ENCODE results near the gene SDC3. TPM values are rescaled to one million over a fixed set of nuclear protein-coding genes. Genes with fewer than 3 reads are reported as not detected.
"Not testable (repeated sequence)": the region's sequence is repeated elsewhere in the genome, so short reads cannot be mapped to it uniquely, and the experiment has no call there.

The SDC3 gene
- total RNA-seq, 4 donors from 2014 or later = 7.7 to 16.7 (median 15.1) TPM

DNA sequence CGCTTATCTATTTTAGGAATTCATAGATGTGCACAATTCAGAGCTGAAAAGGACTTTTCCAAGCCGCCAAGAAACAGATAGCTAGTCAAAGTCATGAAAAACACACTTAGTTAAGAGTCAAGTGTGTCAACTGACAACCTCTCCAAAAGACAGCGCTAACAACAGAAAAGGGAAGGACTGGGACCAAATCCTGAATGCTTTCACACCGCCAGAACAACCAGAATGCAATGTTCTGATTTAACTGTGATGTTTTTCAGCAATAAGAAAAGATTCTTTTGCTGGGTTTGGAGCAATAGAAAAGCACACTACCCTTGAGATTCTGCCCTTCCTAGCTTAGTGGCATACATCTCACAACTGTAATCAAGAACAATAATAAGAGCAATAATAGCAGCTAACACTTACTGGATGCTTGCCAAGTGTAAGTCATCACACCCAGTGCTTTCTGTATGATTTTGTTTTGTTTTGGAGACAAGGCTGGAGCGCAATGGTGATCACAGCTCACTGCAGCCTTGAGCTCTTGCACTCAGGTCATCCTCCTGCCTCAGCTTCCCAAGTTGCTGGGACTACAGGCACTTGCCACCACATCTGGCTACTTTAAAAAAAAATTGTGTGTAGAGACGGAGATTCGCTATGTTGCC is 33.9 kb upstream of the SDC3 start:
- H3K4me3 ChIP-seq = no peak overlapping the region
- WGBS = 93% methylated on average over 7 of the region's 7 CpGs
- TF ChIP-seq CTCF (IDR thresholded peaks at IDR 0.05) (no peak), POLR2AphosphoS5 (IDR thresholded peaks at IDR 0.05) (no peak), POLR2A (IDR thresholded peaks at IDR 0.05) (no peak), EP300 (IDR thresholded peaks at IDR 0.05) (no peak)
- no peaks in the 10 kb centered on the region for H3K27me3 ChIP-seq
- H3K4me1 ChIP-seq = no peaks in the 10 kb centered on the region
- H3K27ac ChIP-seq = no peak overlapping the region
- DNase-seq (ENCODE audit: low spot score in 2 of 2) = no peak
- H3K9me3 ChIP-seq = no peaks in the 10 kb centered on the region
- H3K36me3 ChIP-seq = peaks cover 90% of the 10 kb centered on the region

- TF ChIP-seq EP300 (IDR thresholded peaks at IDR 0.05) (no peak), POLR2A (IDR thresholded peaks at IDR 0.05) (no peak), POLR2AphosphoS5 (IDR thresholded peaks at IDR 0.05) (no peak), CTCF (IDR thresholded peaks at IDR 0.05) (no peak)
- H3K36me3 ChIP-seq = peaks cover 87% of the 10 kb centered on the region
- H3K9me3 ChIP-seq = no peaks in the 10 kb centered on the region
- H3K27ac ChIP-seq = no peak overlapping the region
- no peaks in the 10 kb centered on the region for H3K27me3 ChIP-seq
- no peak overlapping the region for H3K4me3 ChIP-seq
- no peaks in the 10 kb centered on the region for H3K4me1 ChIP-seq
- DNase-seq (ENCODE audit: low spot score in 2 of 2) = no peak
These were observed 32.0 kb upstream of the SDC3 start for GRCh38 chr1:30940541-30940940.

DNA sequence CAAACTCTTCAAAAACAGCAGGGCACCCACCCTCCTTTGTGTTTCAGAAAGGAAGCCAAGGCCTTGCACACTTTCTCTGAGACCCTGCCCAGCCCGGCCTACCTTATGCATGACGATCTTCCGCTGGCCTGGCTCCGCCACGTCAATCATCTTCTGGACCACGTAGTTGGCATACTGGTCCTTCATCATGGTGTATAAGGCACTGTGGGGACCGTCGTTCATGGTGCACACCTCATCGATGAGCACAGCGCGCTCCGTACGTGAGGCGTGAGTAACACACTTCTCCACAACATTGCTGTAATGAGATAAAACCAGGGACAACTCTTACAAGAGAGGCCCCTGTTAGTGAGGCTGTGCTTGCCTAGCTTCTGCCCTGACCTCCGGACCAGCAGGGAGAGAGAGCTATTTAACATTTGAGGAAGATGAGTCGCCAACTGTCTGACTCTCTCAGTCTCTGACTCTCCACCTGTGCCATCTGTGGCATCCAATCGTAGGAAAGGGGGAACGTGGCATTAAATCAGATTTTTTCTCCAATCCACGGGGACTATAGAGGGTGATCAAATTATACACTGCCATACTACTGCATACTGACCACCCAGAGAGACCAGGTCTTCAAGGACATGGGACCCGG is 28.1 kb upstream of the SDC3 start:
- H3K4me3 ChIP-seq = no peak overlapping the region
- H3K4me1 ChIP-seq = no peaks in the 10 kb centered on the region
- no peaks in the 10 kb centered on the region for H3K27me3 ChIP-seq
- H3K27ac ChIP-seq = no peak overlapping the region
- H3K9me3 ChIP-seq = no peaks in the 10 kb centered on the region
- peaks cover 88% of the 10 kb centered on the region for H3K36me3 ChIP-seq
- no peak for DNase-seq (ENCODE audit: low spot score in 2 of 2)
- 91% methylated on average over 18 of the region's 20 CpGs for WGBS
- TF ChIP-seq EP300 (IDR thresholded peaks at IDR 0.05) = no peak
- no peak for TF ChIP-seq POLR2A (IDR thresholded peaks at IDR 0.05)
- no peak for TF ChIP-seq POLR2AphosphoS5 (IDR thresholded peaks at IDR 0.05)
- no peak for TF ChIP-seq CTCF (IDR thresholded peaks at IDR 0.05)

GRCh38 chr1:30935758-30936157 is 27.2 kb upstream of the SDC3 start:
- H3K36me3 ChIP-seq = peaks cover 86% of the 10 kb centered on the region
- not testable (repeated sequence) for DNase-seq (ENCODE audit: low spot score in 2 of 2); H3K27me3 ChIP-seq; H3K4me3 ChIP-seq; H3K4me1 ChIP-seq; H3K27ac ChIP-seq; H3K9me3 ChIP-seq
- no CpG with 5 or more reads among the region's 4 CpGs for WGBS

DNA sequence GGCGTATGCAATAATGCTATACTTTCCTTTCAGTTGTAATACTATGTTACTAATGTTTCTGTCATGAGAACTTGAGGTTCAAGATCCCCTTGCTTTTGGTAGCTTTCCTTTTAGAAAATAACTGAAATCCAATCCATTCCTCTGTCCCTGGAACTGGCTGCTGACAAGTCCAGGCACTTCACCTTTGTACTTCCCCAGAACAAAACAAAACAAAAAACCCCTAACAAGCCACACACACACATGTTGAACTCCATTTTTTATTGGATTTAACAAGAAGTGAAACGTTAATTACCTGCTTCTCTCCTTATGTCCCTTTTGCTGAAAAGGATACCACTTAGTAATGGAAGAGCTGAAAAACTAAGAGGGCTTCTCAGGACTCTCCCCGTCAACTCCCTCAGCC is 26.1 kb upstream of the SDC3 start:
- Histone ChIP-seq H3K36me3 (peaks cover 77% of the 10 kb centered on the region), H3K9me3 (no peaks in the 10 kb centered on the region), H3K4me1 (no peaks in the 10 kb centered on the region), H3K27me3 (no peaks in the 10 kb centered on the region), H3K4me3 (no peak overlapping the region), H3K27ac (no peak overlapping the region)
- TF ChIP-seq POLR2A (IDR thresholded peaks at IDR 0.05) = no peak
- TF ChIP-seq POLR2AphosphoS5 (IDR thresholded peaks at IDR 0.05) = no peak
- no peak for DNase-seq (ENCODE audit: low spot score in 2 of 2)
- 69% methylated on average over 3 of the region's 3 CpGs for WGBS

- Histone ChIP-seq H3K9me3 (no peaks in the 10 kb centered on the region), H3K36me3 (peaks cover 69% of the 10 kb centered on the region), H3K4me1 (no peaks in the 10 kb centered on the region), H3K27me3 (no peaks in the 10 kb centered on the region), H3K27ac (no peak overlapping the region), H3K4me3 (no peak overlapping the region)
- TF ChIP-seq POLR2AphosphoS5 (IDR thresholded peaks at IDR 0.05) = no peak
- no peak for DNase-seq (ENCODE audit: low spot score in 2 of 2)
- 53% methylated on average over 4 of the region's 4 CpGs for WGBS
These were observed 25.3 kb upstream of the SDC3 start for GRCh38 chr1:30933874-30934252.
